Ishikawa (cell line): ENCODE measurements around the gene SOX10.

Experiments
- CEBPB ChIP-seq: IDR thresholded peaks from 2 replicates; pipeline ENCODE4 v1.6.1; 2012
- EGR1 ChIP-seq: IDR thresholded peaks from 2 replicates; pipeline ENCODE4 v1.6.1; 2012
- EP300 ChIP-seq: IDR thresholded peaks from 2 replicates; pipeline ENCODE4 v1.6.1; 2012; ENCODE audit warnings: borderline replicate concordance
- FOXM1 ChIP-seq: IDR thresholded peaks from 2 replicates; pipeline ENCODE4 v1.6.1; 2012; ENCODE audit warnings: low read depth, borderline replicate concordance
- MAX ChIP-seq: IDR thresholded peaks from 2 replicates; pipeline ENCODE4 v1.6.1; 2012
- RAD21 ChIP-seq: IDR thresholded peaks from 2 replicates; pipeline ENCODE4 v1.6.1; 2012; ENCODE audit warnings: low read depth
- TAF1 ChIP-seq: IDR thresholded peaks from 2 replicates; pipeline ENCODE4 v1.6.1; 2012; ENCODE audit warnings: low read depth, mild to moderate bottlenecking
- TCF12 ChIP-seq: IDR thresholded peaks from 2 replicates; pipeline ENCODE4 v1.6.1; 2012; ENCODE audit warnings: low read depth
- TEAD4 ChIP-seq: IDR thresholded peaks from 2 replicates; pipeline ENCODE4 v1.6.1; 2012
- USF1 ChIP-seq: IDR thresholded peaks from 2 replicates; pipeline ENCODE4 v1.6.1; 2012
- YY1 ChIP-seq: IDR thresholded peaks from 2 replicates; pipeline ENCODE4 v1.6.1; 2012; ENCODE audit warnings: low read depth

GRCh38 chr22:37927637-37927936 lies 56.8 kb downstream of the SOX10 start:
- TF ChIP-seq EP300 (no peak), MAX (no peak), TEAD4 (no peak), YY1 (no peak), TAF1 (no peak), USF1 (no peak), CEBPB (no peak), EGR1 (no peak), TCF12 (no peak), RAD21 (no peak), FOXM1 (no peak)
